ENCODE results near the gene TF. TPM values are rescaled to one million over a fixed set of nuclear protein-coding genes. Genes with fewer than 3 reads are reported as not detected.

The TF gene
- polyA plus RNA-seq, 1 experiment, result 0.15 TPM

DNA sequence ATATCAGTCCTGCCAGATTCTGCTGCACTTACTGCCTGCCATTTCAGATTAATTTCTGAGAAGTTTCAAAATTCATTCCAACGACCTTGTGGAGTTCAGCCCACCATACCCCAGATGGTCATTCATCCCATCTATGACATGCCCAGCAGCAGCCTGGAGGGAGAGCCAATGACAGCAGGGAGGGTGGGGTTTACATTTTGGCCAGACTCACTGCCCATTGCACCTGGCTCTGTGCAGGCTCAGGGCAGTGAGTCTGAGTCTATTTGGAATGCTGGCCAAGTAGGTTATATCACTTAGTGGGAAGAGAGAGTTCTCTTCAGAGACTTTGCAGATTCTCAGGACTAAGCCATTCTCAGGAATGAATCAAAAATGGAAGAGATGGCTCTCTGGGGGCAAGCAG lies 80.9 kb downstream of the TF start:
- no peak for TF ChIP-seq CTCF (IDR thresholded peaks at IDR 0.05; ENCODE audit: low read depth, low read length)
- Histone ChIP-seq H3K4me3 (ENCODE audit: low read depth, low read length) (no peak overlapping the region), H3K27ac (ENCODE audit: low read depth, low read length) (no peak overlapping the region), H3K27me3 (ENCODE audit: control insufficient read depth, insufficient read depth, low read length) (peaks cover 2% of the 10 kb centered on the region), H3K9me3 (ENCODE audit: control insufficient read depth, insufficient read depth, low read length) (no peaks in the 10 kb centered on the region)
- POLR2A ChIA-PET, result no interaction called here
- no peak for DNase-seq (ENCODE audit: low read depth, low spot score)
- CTCF ChIA-PET, result interaction anchor here (1.4 kb wide), 1 partner anchor 9 kb away, joined by 4 read pairs; no protein-coding TSS in a partner anchor

DNA sequence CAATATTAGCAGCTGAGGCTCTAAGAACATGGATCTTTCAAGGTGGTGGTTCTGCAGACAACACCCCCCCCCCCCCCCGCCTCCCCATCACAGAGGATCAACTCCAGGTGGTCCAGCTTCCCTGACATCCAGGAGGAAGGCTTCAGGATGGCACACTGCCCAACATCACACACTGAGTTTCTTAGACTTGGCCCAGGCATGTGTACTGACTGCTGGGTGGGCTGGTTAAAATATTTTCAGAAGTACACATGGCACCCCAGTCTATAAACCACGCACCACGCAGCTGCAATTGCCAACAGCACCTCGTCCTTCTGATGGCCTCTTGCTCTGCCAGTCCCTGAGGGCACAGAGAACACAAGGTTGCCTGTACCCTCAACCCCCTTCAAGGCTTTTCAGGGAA lies 81.5 kb downstream of the TF start:
- H3K9me3 ChIP-seq (ENCODE audit: control insufficient read depth, insufficient read depth, low read length), result no peaks in the 10 kb centered on the region

DNA sequence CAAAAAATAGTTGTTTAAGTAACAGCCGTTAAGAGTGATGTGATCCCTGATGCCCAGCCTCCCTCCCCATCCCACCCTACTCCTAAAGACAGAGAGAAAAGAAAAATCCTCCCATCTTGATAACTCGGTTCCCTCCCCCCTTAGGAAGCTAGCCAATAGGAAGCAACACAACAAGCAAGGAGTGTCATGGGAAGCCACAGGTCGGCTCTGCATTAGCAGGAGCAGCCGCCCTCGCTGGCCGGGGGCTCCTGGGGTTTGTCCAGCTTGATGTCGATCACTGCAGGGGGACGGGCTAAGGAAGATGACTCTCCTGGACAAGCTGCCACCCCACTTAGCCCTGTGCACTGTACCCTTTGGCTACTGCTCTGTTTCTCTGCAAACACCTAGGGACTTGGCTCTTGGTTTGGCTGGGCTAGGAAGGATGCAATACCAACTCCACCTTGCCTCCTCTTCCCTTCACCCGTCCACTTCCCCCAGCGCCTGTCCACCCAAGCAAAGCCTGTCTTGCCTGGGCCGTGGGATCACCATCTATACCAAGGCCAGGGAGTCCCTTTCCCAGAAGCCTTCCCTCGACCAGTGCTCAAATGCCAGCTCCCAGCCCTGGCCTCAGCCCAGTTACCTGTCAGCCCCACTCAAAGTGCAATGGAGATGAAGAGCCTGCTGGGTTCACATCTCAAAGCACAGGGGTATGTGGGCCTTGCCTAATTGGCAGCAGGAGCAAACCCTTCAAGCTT lies 82.5 kb downstream of the TF start:
- Histone ChIP-seq H3K27me3 (ENCODE audit: control insufficient read depth, insufficient read depth, low read length) (peaks cover 2% of the 10 kb centered on the region), H3K27ac (ENCODE audit: low read depth, low read length) (no peak overlapping the region), H3K4me3 (ENCODE audit: low read depth, low read length) (no peak overlapping the region), H3K9me3 (ENCODE audit: control insufficient read depth, insufficient read depth, low read length) (no peaks in the 10 kb centered on the region)
- no peak for DNase-seq (ENCODE audit: low read depth, low spot score)
- ChIA-PET CTCF (no interaction called here), POLR2A (no interaction called here)
- TF ChIP-seq CTCF (IDR thresholded peaks at IDR 0.05; ENCODE audit: low read depth, low read length), result no peak

More for the DNA sequence above, 81.5 kb downstream of the TF start:
- no peak for TF ChIP-seq CTCF (IDR thresholded peaks at IDR 0.05; ENCODE audit: low read depth, low read length)
- CTCF ChIA-PET, result interaction anchor here (0.8 to 1.4 kb wide), 2 partner anchors 9 to 25 kb away, joined by 3 to 4 read pairs; no protein-coding TSS in a partner anchor
- H3K27ac ChIP-seq (ENCODE audit: low read depth, low read length), result no peak overlapping the region
- POLR2A ChIA-PET, result no interaction called here
- H3K4me3 ChIP-seq (ENCODE audit: low read depth, low read length), result no peak overlapping the region
- no peak for DNase-seq (ENCODE audit: low read depth, low spot score)
- peaks cover 2% of the 10 kb centered on the region for H3K27me3 ChIP-seq (ENCODE audit: control insufficient read depth, insufficient read depth, low read length)

GRCh38 chr3:133829310-133829707 lies 83.1 kb downstream of the TF start:
- ChIA-PET POLR2A (interaction anchor here (0.5 kb wide), 1 partner anchor 23 kb away, joined by 4 read pairs; no protein-coding TSS in a partner anchor), CTCF (no interaction called here)
- no peak for DNase-seq (ENCODE audit: low read depth, low spot score)
- no peak for TF ChIP-seq CTCF (IDR thresholded peaks at IDR 0.05; ENCODE audit: low read depth, low read length)
- Histone ChIP-seq H3K4me3 (ENCODE audit: low read depth, low read length) (no peak overlapping the region), H3K27ac (ENCODE audit: low read depth, low read length) (no peak overlapping the region), H3K27me3 (ENCODE audit: control insufficient read depth, insufficient read depth, low read length) (peaks cover 2% of the 10 kb centered on the region), H3K9me3 (ENCODE audit: control insufficient read depth, insufficient read depth, low read length) (no peaks in the 10 kb centered on the region)

GRCh38 chr3:133830071-133830470 lies 83.9 kb downstream of the TF start:
- Histone ChIP-seq H3K27me3 (ENCODE audit: control insufficient read depth, insufficient read depth, low read length) (peaks cover 2% of the 10 kb centered on the region), H3K4me3 (ENCODE audit: low read depth, low read length) (no peak overlapping the region), H3K9me3 (ENCODE audit: control insufficient read depth, insufficient read depth, low read length) (no peaks in the 10 kb centered on the region), H3K27ac (ENCODE audit: low read depth, low read length) (no peak overlapping the region)
- ChIA-PET POLR2A (no interaction called here), CTCF (interaction anchor here (0.7 kb wide), 1 partner anchor 12 kb away, joined by 3 read pairs; no protein-coding TSS in a partner anchor)
- DNase-seq (ENCODE audit: low read depth, low spot score), result no peak
- TF ChIP-seq CTCF (IDR thresholded peaks at IDR 0.05; ENCODE audit: low read depth, low read length), result no peak
